GM12878 (cell line): ENCODE results near the gene CHCHD6. TPM values are rescaled to one million over a fixed set of nuclear protein-coding genes. Genes with fewer than 3 reads are reported as not detected.

Experiments
- CTCF ChIP-seq, 3 experiments: IDR thresholded peaks in 2 of 3; conservative IDR thresholded peaks in 1 of 3; 2 replicates each; pipeline ENCODE4 v1.5.1; 2011; ENCODE audit warnings: low read depth in 3 of 3, low read length in 3 of 3, mild to moderate bottlenecking in 3 of 3, control low read depth in 2 of 3, moderate library complexity in 2 of 3, inconsistent platforms in 1 of 3, mixed read lengths in 1 of 3; ENCODE audit not compliant: control insufficient read depth in 2 of 3, insufficient read depth in 1 of 3; ENCODE audit errors: extremely low read depth in 1 of 3
- CUX1 ChIP-seq: IDR thresholded peaks from 2 replicates; pipeline ENCODE4 v1.6.1; 2012; ENCODE audit warnings: improper control_type of control experiment, low read depth, low read length; ENCODE audit not compliant: insufficient replicate concordance
- E2F8 ChIP-seq: fragments of 450-650 bp; IDR thresholded peaks from 2 replicates; pipeline ENCODE4 v1.6.1; 2018; ENCODE audit warnings: mild to moderate bottlenecking, low read depth, moderate library complexity; ENCODE audit not compliant: partially characterized antibody
- IKZF1 ChIP-seq: fragments of 450-650 bp; conservative IDR thresholded peaks from 2 replicates; pipeline ENCODE4 v1.6.1; 2017; ENCODE audit warnings: antibody characterized with exemption, mild to moderate bottlenecking
- NR2F1 ChIP-seq: fragments of 450-650 bp; conservative IDR thresholded peaks from 2 replicates; pipeline ENCODE4 v1.6.1; 2017; ENCODE audit warnings: mild to moderate bottlenecking
- POLR2A ChIP-seq: IDR thresholded peaks from 2 replicates; pipeline ENCODE4 v1.6.1; 2011; ENCODE audit warnings: low read depth, mild to moderate bottlenecking, low read length
- POLR2AphosphoS2 ChIP-seq: IDR thresholded peaks from 2 replicates; pipeline ENCODE4 v1.6.1; 2011; ENCODE audit warnings: low read depth, mild to moderate bottlenecking, low read length, improper control_type of control experiment, moderate library complexity
- SRF ChIP-seq, 2 experiments: IDR thresholded peaks; 2 replicates each; pipeline ENCODE4 v1.6.1; 2011; ENCODE audit warnings: low read depth in 2 of 2, low read length in 2 of 2, mild to moderate bottlenecking in 1 of 2, moderate library complexity in 1 of 2
- ZBED1 ChIP-seq: IDR thresholded peaks from 2 replicates; pipeline ENCODE4 v1.6.1; 2016; ENCODE audit warnings: borderline replicate concordance
- polyA plus RNA-seq, 11 experiments: library from polyadenylated mRNA; depleted of rRNA in 4 of 11; unstranded in 6 of 11; stranded (reverse) in 5 of 11; fragments of >200 nt; fragmentation: Nextera tagmentation in 4 of 11; fragmentation: Illumina TruSeq in 1 of 11; extraction: Ambion mirVana in 4 of 11; extraction: Trizol in 1 of 11; gene quantifications; 1 replicate in 1 of 11; 2 replicates in 10 of 11; pipeline versions ENCODE4 v1.2.1 to v1.2.3, GENCODE V29; 2011 to 2016; ENCODE audit warnings: inconsistent platforms in 2 of 11, missing spikeins in 2 of 11, low read depth in 1 of 11
- total RNA-seq, 4 experiments: library from RNA; depleted of rRNA in 3 of 4; stranded (reverse); fragments of >200 nt in 3 of 4; fragmentation: Illumina TruSeq in 1 of 4; extraction: Trizol in 1 of 4; gene quantifications; 2 replicates each; pipeline versions ENCODE4 v1.2.1 to v1.2.3, GENCODE V29; 2013 to 2021

Gene CHCHD6
- total and polyA plus RNA-seq, 10 of the 15 experiments (the other 5 are each of a cell fraction or from before 2014, with no cell fraction given) = 2.7 to 16.7 (median 12.3) TPM

- TF ChIP-seq E2F8 = no peak
- peak in 2 of 3 experiments; percentile 21 to 25; a peak in 2 of 6 replicates for TF ChIP-seq CTCF (IDR thresholded peaks at IDR 0.05 in 2 of 3, conservative IDR thresholded peaks at IDR 0.05 in 1 of 3; ENCODE audit: control insufficient read depth in 2 of 3, extremely low read depth in 1 of 3, insufficient read depth in 1 of 3, low read depth in 3 of 3, low read length in 3 of 3)
- no peak for TF ChIP-seq POLR2AphosphoS2
- peak in 1 of 2 experiments; percentile 41; a peak in 1 of 4 replicates for TF ChIP-seq SRF (IDR thresholded peaks at IDR 0.05; ENCODE audit: low read depth in 2 of 2, low read length in 2 of 2)
- TF ChIP-seq ZBED1 = no peak
- TF ChIP-seq CUX1 = no peak
- TF ChIP-seq NR2F1 = peak; percentile 6; the same call in 1 of the 2 replicates
- peak; percentile 51; the same call in 1 of the 2 replicates for TF ChIP-seq POLR2A
- TF ChIP-seq IKZF1 = peak; percentile 56
Measured at GRCh38 chr3:127002195-127003174, 298.4 kb downstream of the CHCHD6 start (continued).
